GM12872 (cell line): ENCODE results near the gene TMEM200A.

ENCODE experiments used
- CTCF ChIP-seq: IDR thresholded peaks from 3 replicates; pipeline ENCODE4 v1.5.1; 2011; ENCODE audit warnings: low read depth, mild to moderate bottlenecking, low read length, moderate library complexity; ENCODE audit not compliant: insufficient read depth

Gene TMEM200A

DNA sequence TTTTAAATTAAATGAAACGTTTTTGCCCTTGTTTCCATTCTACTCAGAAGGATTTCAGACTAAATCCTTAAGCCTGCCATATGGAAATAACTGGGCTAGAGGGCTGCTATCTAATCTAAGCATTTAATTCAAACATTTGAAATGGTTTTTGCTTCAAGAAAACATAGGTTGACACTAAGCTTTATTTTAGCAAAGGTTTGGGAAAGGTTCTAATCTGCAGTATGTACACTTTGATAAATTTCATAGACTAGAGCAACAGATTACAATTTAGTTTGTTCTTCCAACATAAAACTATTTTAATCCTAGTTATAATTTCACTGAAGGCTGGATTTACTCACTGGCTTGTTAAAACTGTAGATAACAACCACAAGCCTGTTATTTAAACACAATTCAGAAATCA is 72.1 kb downstream of the TMEM200A start:
- no peak for TF ChIP-seq CTCF

GRCh38 chr6:130447374-130447773 is 81.6 kb downstream of the TMEM200A start:
- no peak for TF ChIP-seq CTCF

- no peak for TF ChIP-seq CTCF
Measured at GRCh38 chr6:130452336-130452735, 86.5 kb downstream of the TMEM200A start.

- TF ChIP-seq CTCF, result no peak
Measured at GRCh38 chr6:130453230-130453629, 87.4 kb downstream of the TMEM200A start.

DNA sequence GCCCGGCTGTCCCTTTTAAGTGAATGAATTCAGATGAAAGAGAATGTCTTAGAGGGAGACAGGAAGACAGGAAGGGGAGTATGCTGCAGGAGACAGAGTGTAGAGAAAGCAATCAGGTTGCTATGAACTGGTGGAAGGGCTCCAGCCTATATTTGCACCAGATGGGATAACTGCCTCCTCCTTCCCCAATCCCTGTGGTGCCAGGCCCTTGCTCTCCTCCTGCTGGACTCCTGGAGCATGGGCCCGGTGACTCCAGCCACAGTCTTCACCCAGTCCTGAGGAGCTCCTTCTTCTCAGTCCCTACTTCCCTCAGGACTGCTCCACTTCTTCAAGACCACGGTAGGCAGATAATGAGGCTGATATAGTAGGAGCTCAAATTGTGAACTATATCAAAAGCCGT is 91.8 kb downstream of the TMEM200A start:
- no peak for TF ChIP-seq CTCF

DNA sequence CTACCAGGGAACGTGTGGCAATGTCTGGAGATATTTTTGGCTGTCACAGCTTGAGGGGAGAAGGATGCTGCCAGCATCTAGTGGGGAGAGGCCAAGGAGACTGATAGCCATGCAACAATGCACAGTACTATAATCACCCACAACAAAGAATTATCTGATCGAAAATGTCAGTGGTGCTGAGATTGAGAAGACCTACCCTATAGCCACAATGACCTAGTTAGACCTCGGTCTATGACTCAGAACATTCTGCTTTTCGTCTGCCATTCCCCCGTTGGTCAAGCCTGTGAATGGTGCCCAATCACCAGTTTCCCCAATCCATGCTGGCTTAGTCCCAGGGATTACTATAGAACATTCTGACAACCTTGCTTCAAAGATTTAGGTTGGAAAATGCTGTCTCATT is 93.5 kb downstream of the TMEM200A start:
- TF ChIP-seq CTCF, result no peak

- TF ChIP-seq CTCF, result no peak
Measured at GRCh38 chr6:130460934-130461333, 95.1 kb downstream of the TMEM200A start.
